Measurements from ENCODE around the gene DGKE. TPM values are rescaled to one million over a fixed set of nuclear protein-coding genes. Genes with fewer than 3 reads are reported as not detected.

The DGKE gene
- total and polyA plus RNA-seq, 8 donors: 0.56 to 38.8 (median 13.6) TPM

DNA sequence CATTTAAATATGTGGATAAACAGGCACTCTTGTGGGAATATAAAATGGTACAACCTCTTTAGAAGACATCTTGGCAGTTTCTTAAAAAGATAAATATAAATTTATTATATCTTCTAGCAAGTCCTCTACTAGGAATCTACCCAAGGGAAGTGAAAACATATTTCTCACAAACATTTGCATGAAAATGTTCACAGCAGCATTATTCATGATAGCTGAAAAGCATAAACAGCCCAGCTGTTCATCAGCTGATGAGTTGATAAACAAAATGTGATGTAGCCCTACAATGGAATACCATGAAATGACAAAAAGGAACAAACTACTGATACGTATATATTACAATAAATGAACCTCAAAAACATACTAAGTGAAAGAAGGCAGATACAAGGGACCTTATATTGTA, 12.0 kb downstream of the DGKE start:
- no peaks in the 10 kb centered on the region for H3K27me3 ChIP-seq
- DNase-seq: no peak
- TF ChIP-seq POLR2AphosphoS5 (IDR thresholded peaks at IDR 0.05) (no peak), POLR2A (IDR thresholded peaks at IDR 0.05) (no peak), EP300 (IDR thresholded peaks at IDR 0.05) (no peak)
- TF ChIP-seq, protein P1, sequence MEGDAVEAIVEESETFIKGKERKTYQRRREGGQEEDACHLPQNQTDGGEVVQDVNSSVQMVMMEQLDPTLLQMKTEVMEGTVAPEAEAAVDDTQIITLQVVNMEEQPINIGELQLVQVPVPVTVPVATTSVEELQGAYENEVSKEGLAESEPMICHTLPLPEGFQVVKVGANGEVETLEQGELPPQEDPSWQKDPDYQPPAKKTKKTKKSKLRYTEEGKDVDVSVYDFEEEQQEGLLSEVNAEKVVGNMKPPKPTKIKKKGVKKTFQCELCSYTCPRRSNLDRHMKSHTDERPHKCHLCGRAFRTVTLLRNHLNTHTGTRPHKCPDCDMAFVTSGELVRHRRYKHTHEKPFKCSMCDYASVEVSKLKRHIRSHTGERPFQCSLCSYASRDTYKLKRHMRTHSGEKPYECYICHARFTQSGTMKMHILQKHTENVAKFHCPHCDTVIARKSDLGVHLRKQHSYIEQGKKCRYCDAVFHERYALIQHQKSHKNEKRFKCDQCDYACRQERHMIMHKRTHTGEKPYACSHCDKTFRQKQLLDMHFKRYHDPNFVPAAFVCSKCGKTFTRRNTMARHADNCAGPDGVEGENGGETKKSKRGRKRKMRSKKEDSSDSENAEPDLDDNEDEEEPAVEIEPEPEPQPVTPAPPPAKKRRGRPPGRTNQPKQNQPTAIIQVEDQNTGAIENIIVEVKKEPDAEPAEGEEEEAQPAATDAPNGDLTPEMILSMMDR (IDR thresholded peaks at IDR 0.05): no peak
- intact Hi-C loops (cut with DNase I; ENCODE audit: low total_unique reads): no loop called here
- WGBS, 5 donors: 86 to 95% (median 91%) methylated on average over 1 of the region's 1 CpG
- H3K27ac ChIP-seq: no peak overlapping the region
- no peak overlapping the region for H3K4me3 ChIP-seq
- peaks cover 0 to 53% (median 38%) of the 10 kb centered on the region in 4 donors for H3K36me3 ChIP-seq
- peaks cover 0 to 8% (median 0%) of the 10 kb centered on the region in 4 donors for H3K4me1 ChIP-seq
- no peaks in the 10 kb centered on the region for H3K9me3 ChIP-seq

DNA sequence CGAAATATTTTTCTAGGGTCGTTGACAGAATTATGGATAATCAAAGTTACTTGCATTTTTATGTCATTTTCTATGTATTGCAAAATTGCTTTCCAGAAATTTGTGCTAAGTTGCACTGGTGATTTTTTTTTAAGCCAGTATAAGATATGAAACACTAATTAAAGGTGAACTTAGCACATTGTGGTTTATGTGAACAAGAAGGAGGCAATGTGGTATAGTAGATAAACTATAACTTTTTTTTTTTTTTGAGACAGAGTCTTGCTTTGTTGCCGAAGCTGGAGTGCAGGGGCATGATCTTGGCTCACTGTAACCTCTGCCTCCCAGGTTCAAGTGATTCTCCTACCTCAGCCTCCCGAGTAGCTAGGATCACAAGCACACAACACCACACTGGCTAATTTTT, 13.2 kb downstream of the DGKE start:
- peaks cover 0 to 8% (median 0%) of the 10 kb centered on the region in 4 donors for H3K4me1 ChIP-seq
- intact Hi-C loops (cut with DNase I; ENCODE audit: low total_unique reads): no loop called here
- no peaks in the 10 kb centered on the region for H3K27me3 ChIP-seq
- no peaks in the 10 kb centered on the region for H3K9me3 ChIP-seq
- H3K4me3 ChIP-seq: no peak overlapping the region
- peaks cover 0 to 65% (median 49%) of the 10 kb centered on the region in 4 donors for H3K36me3 ChIP-seq
- TF ChIP-seq EP300 (IDR thresholded peaks at IDR 0.05): no peak
- no peak for TF ChIP-seq POLR2A (IDR thresholded peaks at IDR 0.05)
- TF ChIP-seq POLR2AphosphoS5 (IDR thresholded peaks at IDR 0.05): no peak
- TF ChIP-seq, protein P1 (IDR thresholded peaks at IDR 0.05): no peak
- no peak for DNase-seq
- no peak overlapping the region for H3K27ac ChIP-seq
- 91 to 95% (median 93%) methylated on average over 4 of the region's 4 CpGs for WGBS, 5 donors

- Histone ChIP-seq H3K9me3 (no peaks in the 10 kb centered on the region), H3K27me3 (no peaks in the 10 kb centered on the region), H3K27ac (no peak overlapping the region), H3K36me3 (peaks cover 0 to 72% (median 50%) of the 10 kb centered on the region in 4 donors), H3K4me3 (no peak overlapping the region), H3K4me1 (no peaks in the 10 kb centered on the region)
- 70 to 75% (median 73%) methylated on average over 3 of the region's 3 CpGs for WGBS, 5 donors
- intact Hi-C loops (cut with DNase I; ENCODE audit: low total_unique reads): no loop called here
- DNase-seq: no peak
- TF ChIP-seq POLR2A (IDR thresholded peaks at IDR 0.05) (no peak), POLR2AphosphoS5 (IDR thresholded peaks at IDR 0.05) (no peak), EP300 (IDR thresholded peaks at IDR 0.05) (no peak)
- TF ChIP-seq, protein P1 (IDR thresholded peaks at IDR 0.05): no peak
These were observed 15.2 kb downstream of the DGKE start for GRCh38 chr17:56849131-56849530.

DNA sequence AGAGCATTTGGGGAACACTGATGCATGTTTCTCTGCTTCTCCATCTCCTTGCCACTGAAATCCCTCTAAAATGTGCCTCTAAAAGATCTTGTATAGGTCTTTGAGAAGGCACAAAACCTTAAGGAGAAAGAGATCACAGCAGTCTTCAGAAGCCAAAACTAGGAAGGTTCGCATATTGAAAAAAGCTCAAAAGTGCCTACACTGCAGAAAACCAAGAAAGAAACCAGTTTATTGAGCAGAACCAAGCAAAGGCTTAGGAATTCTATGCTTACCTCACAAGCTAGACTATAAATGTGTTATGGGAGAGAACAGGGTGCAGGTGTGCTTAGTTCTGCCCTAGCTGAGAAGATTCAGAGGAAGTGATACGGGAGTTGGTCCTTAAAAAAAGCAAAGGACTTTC, 16.6 kb downstream of the DGKE start:
- 85 to 98% (median 96%) methylated on average over 2 of the region's 2 CpGs for WGBS, 5 donors
- no peak for DNase-seq
- H3K4me1 ChIP-seq: no peaks in the 10 kb centered on the region
- H3K9me3 ChIP-seq: no peaks in the 10 kb centered on the region
- no peak overlapping the region for H3K4me3 ChIP-seq
- H3K27ac ChIP-seq: no peak overlapping the region
- TF ChIP-seq POLR2AphosphoS5 (IDR thresholded peaks at IDR 0.05): no peak
- no peak for TF ChIP-seq POLR2A (IDR thresholded peaks at IDR 0.05)
- TF ChIP-seq, protein P1 (IDR thresholded peaks at IDR 0.05): no peak
- TF ChIP-seq EP300 (IDR thresholded peaks at IDR 0.05): no peak
- H3K27me3 ChIP-seq: no peaks in the 10 kb centered on the region
- H3K36me3 ChIP-seq: peaks cover 0 to 77% (median 54%) of the 10 kb centered on the region in 4 donors
- intact Hi-C loops (cut with DNase I; ENCODE audit: low total_unique reads): no loop called here
